Stimulated activated CD8-positive, alpha-beta memory T cell treated with anti-CD3 and anti-CD28 coated beads, Interleukin-7, amount 100 ng/mL, for 24 hours (primary cell): ENCODE data around the gene PXN.
"Not testable (repeated sequence)": the region's sequence is repeated elsewhere in the genome, so short reads cannot be mapped to it uniquely, and the experiment has no call there.

Experiments used
- DNase-seq: peaks from one replicate; pipeline ENCODE4 v3.0.0-alpha.2; 2020; ENCODE audit warnings: low read depth

The PXN gene

GRCh38 chr12:120225852-120226640 lies 39.5 kb downstream of the PXN start:
- no peak for DNase-seq

GRCh38 chr12:120225200-120225558 lies 40.4 kb downstream of the PXN start:
- no peak for DNase-seq

DNA sequence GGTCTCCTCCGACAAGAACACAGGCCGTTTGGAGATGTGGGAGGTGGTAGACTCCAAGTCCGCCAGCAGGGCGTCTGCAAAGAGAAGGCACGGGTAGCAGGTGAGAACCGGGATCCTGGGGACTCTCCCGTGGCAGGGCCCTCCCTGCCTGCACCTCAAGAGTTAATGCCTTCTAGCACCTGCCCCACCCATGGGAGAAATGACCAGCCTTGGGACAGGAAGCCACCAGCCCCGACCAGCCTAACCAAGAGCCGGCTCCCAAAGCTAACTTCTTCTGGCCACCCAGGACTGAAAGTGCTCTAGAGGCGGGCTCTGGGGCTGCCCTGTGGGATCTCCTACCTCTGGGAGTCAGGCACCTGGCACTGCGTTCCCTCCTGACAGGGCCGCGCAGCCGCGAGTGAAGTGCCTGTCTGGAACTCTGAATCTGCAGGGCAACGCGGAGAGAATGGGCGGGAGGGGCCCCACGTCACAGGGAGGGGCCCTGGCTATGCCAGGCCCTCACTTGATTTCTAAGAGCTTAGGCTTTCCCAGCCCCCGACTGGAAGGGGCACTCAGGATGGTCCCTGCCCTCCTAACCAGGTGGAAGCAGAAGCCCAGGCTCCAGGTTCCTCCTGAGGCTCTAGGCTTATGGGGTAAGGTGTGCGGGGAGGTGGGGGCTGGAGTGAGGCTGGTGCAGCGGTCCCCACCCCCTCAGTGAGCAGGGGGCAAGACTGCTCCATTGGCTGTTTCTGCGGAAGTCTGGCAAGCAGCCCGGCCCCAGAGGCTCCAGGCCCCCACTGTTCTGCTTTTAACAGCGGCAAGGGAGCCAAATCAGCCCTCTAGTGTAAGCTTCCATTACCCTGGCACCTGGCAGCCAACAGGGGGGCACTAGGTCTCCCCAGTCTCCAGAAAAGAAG lies 41.0 kb downstream of the PXN start:
- no peak for DNase-seq

DNA sequence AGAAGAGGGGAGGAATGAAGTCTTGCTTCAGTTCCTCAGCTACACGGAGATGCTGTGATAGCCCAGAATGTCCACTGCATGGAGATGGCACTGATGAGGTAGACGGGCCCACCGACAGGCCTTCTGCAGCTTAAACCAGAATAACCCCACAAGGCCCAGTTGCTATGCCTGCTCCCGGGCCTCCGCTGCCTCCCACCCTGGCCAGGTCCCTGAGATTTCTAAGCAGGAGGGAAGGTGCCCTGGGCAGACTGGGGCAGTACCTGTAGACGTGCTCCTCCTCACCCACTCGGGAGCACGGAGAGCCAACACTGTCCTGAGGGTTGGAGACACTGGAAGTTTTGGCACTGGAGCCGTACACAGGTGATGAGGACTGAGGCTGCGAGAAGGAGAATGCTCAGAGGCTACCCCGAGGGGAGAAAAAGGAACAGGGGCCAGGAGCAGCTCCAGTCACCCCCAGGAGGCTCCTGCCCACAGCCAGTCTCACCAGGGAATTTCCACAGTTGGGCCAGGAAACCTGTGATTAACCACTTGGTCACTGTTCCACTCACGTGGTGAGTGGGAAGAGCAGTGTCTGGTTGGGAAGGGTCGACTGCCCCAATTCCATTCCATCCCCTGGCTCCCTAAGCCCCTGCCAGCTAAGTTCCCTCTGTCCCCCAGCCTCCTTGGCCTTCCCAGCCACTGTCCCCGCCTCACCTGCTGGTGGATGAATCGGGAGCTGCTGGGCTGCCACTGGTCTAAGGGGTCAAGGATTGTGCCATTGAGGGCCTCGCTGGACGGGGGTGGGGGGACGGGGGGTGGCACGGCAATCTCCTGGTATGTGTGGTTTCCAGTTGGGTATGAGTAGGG lies 41.8 kb downstream of the PXN start:
- no peak for DNase-seq

DNA sequence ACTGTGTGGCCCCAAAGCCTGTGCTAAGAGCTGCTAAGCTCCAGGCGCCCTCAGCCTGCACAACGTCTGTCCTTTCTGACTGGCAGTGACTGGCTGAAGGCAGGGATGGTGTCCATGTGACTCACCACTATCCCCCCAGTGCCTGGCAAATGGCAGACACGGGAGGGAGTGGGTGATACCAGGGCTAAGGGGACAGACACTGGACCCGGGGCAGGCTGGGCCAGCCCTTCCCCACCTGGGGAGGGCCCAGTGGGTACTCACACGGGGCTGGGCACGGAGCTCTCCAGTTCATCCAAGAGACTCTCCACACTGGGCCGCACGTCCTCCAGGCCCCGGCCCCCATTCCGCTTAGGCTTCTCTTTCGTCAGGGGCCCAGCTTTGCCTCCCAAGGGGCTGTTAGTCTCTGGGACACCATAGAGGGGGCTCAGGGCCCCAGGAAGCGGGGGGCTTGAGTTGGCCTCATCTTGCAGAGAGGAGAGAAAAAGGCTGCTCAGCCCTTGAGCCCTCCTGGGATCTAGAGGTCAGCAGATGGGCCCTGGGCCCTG lies 43.2 kb downstream of the PXN start:
- no peak for DNase-seq

GRCh38 chr12:120221576-120221900 lies 44.0 kb downstream of the PXN start:
- no peak for DNase-seq

- no peak for DNase-seq
These were observed 44.5 kb downstream of the PXN start for GRCh38 chr12:120220838-120221575.

DNA sequence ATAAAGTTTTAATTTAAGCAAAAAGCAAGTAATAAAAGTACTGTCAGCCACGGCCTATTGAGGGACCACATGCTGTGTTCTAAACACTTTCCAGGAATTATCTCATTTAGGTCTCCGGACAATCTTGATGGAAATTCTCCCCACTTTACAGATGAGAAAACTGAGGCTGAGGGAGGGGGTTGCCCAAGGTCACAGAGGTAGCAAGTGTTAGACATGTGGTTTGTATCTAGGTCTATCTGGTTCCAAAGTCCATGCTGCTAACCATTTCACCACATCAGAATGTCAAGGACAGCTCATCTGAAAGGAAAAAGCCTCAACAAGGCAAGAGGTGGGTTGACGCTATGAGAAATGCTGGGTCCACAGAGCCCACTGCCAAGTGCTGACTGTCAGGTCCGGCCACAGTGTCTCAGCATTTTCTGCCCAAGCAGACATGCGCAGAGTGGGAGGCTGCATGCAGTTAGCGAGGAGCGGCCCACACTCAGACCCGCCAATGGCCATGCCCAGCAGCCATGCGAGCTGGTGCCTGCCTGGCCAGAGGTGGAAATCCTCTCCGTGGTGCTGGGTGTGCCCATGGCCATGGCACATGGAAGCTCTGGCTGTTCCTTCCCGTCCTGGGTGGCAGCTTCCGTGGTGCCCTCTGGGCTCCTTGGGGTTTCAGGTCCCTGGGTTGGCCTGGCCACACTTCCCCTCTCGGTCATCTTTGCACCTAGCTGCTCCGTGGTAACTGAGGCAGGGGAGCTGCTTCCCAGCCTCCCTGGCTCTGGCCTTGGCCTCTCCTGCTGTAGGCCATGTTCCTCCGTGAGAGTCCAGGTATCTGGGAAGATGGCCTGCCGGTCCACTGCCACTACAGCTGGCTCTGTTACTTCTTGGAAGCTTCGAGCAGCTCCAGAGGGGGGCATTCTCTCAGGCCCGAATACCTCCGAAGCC lies 46.6 kb downstream of the PXN start:
- DNase-seq: no peak

DNA sequence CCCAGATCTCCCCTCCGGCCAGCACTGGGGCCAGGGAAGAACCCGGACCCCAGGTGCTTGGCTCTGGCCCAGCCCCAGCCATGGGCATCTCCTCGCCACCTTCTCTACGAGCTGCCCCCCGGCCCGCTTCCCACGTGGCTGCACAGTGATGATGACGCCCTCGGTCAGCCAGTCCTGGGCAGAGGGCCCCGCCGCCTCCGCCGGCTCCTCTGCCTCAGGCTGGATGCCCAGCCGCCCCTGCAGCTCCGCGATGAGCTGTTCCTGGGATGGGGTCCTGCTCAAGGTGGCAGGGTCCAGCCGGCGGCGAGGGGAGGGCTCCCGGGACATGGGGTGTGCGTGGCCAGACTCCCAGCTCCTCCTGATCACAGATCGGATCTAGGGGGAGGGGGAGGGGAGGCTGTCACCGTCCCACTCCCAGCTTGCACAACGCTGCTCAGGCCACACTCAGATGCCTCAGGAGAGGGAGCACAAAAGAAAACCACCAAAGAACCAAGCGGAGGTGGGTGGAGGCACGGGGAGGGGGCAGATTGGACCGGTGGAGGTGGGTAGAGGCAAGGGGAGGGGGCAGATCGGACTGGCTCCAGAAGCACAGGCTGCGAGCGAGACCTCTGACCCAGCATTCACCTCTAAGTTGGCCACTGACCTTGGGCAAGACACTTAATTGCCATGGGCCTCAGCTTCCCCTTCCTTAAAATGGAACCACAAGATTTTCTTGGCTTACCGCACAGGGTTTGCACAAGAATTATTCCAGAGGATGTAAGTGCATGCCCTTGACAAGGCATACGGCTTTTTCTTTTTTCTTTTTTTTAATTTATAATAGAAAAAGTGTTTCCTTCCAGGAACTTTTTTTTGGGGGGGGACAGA lies 48.6 kb downstream of the PXN start:
- no peak for DNase-seq

- no peak for DNase-seq
These were observed 49.5 kb downstream of the PXN start for GRCh38 chr12:120215766-120216735.

- DNase-seq: no peak
These were observed 50.2 kb downstream of the PXN start for GRCh38 chr12:120215357-120215735.

DNA sequence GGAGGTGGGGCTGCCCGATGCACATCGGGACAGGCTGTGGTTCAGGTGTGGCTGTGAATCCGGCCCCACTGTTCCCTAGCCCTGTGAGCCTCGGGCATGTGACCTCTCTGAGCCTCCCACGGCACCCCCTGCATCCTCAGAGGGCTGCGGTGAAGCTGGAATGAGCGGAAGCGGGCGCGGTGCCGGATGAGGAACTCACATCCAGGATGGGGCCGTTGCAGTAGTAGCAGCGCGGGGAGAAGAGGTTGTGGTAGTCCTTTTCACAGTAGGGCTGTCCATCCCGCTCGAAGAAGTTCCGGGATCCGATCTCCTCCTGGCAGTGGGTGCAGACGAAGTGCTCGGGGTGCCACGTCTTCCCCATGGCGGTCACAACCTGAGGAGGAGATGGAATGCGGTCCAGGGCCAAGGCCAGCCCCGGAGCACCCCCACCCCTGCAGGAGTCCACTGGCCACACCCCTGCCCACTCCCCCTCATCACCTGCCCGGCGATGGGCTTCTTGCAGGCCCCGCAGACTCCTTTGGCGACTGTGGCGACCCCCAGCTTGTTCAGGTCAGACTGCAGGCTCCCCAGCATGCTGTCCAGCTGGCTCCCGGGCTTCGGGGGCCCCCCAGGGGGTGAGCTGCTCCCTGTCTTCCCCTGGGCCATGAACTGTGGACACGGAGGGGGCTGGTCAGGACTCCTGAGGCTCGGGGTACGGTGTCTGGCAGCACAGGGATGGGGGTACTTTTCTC lies 50.7 kb downstream of the PXN start:
- DNase-seq: no peak

GRCh38 chr12:120213758-120214157 lies 51.8 kb downstream of the PXN start:
- DNase-seq: no peak

DNA sequence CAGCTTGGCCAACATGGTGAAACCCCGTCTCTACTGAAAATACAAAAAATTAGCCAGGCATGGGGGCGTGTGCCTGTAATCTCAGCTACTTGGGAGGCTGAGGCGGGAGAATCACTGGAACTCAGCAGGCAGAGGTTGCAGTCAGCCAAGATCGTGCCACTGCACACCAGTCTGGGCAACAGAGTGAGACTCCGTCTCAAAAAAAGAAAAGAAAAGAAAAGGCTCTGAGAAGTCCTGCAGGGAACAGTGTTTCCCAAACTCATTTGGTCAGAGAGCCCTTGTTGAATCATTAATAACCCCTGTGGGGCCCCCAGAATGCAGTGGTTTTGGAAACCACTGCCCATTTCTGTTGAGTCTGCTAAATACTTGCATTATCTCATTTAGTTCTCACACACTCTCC lies 52.3 kb downstream of the PXN start:
- DNase-seq: not testable (repeated sequence)

GRCh38 chr12:120212301-120212700 lies 53.2 kb downstream of the PXN start:
- DNase-seq: no peak

- no peak for DNase-seq
These were observed 53.6 kb downstream of the PXN start for GRCh38 chr12:120211904-120212283.

DNA sequence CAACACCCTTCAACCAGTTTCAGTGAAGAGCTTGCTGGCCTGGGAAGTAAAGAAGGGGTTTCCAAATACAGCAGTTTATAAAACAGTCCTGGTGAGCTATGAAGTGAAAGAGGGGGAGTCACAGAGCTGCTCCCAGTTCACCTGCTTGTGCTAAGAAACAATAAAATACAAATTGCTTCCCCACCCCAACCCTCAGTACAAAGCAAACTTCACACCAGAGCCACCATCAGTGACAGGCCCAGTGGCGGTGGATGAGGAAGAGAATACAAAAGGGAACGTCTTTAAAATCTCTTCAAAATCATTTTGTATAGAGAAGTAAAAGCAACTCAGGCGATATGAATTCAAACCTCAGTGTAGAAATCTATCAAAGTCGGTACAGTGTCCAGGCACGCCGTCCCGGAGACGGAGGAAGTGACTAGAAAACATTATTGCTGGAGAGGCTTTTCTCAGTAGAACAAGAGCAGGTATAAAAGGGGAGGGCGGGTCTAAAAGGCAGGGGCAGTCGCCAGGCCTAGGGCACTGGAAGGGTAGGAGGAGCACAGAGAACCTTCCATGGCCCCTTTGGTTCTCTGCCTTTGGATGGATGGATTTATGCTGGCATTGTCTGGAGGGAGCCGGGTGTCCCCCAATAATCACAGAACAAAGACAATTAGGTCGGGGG lies 54.2 kb downstream of the PXN start:
- DNase-seq: no peak
